ENCODE measurements around the gene FBXL20.

FBXL20 gene

GRCh38 chr17:39225959-39226683 lies 175.3 kb downstream of the FBXL20 start:
- no peak overlapping the region for H3K4me3 ChIP-seq (ENCODE audit: low read length)
- DNase-seq (ENCODE audit: low read depth): no peak
- TF ChIP-seq, protein P1, sequence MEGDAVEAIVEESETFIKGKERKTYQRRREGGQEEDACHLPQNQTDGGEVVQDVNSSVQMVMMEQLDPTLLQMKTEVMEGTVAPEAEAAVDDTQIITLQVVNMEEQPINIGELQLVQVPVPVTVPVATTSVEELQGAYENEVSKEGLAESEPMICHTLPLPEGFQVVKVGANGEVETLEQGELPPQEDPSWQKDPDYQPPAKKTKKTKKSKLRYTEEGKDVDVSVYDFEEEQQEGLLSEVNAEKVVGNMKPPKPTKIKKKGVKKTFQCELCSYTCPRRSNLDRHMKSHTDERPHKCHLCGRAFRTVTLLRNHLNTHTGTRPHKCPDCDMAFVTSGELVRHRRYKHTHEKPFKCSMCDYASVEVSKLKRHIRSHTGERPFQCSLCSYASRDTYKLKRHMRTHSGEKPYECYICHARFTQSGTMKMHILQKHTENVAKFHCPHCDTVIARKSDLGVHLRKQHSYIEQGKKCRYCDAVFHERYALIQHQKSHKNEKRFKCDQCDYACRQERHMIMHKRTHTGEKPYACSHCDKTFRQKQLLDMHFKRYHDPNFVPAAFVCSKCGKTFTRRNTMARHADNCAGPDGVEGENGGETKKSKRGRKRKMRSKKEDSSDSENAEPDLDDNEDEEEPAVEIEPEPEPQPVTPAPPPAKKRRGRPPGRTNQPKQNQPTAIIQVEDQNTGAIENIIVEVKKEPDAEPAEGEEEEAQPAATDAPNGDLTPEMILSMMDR (IDR thresholded peaks at IDR 0.05; ENCODE audit: insufficient read depth, low read depth, low read length, missing control alignments): no peak

DNA sequence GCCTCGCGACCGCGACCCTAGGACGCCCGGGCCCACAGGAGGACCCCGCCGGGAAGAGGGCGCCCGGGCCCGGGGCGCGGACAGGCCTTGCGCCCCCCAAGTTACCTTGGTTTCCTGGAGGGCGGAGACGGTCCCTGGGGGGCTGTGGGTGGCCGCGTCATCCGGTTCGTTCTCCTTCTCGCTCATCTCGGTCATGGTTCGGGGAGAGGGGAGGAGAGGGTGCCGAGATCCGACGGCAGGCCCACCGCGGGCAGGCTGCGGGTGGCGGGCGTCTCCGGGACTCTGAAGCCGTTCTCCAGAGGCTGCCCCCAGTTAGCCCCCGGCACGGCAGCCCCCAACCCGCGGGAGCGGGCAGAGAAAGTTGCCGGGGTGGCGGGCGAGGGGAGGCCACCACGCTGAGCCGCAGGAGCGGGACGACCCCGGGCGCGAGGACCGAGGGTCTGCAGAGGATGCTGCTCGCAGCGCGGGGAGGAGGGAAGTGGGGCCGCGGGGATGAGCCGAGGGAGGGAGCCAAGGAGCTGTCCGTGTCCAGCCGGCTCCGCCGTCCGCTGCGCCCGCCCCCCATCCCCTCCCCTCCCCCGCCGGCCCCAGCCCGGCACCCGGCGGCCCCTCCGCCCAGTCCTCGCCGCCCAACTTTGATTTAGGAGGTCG lies 176.0 kb downstream of the FBXL20 start, which contains the start of gene STAC2:
Gene STAC2, minus strand, starts transcription at position 638 of the 651 bp plus-strand sequence. Its CDS starts 443 bp downstream, at position 195.
- no peak within 1 kb of the TSS for H3K4me3 ChIP-seq (ENCODE audit: low read length)
- no peak for DNase-seq (ENCODE audit: low read depth)
- TF ChIP-seq, protein P1 (IDR thresholded peaks at IDR 0.05; ENCODE audit: insufficient read depth, low read depth, low read length, missing control alignments): no peak

GRCh38 chr17:39224778-39225307 lies 176.6 kb downstream of the FBXL20 start:
- TF ChIP-seq, protein P1 (IDR thresholded peaks at IDR 0.05; ENCODE audit: insufficient read depth, low read depth, low read length, missing control alignments): no peak
- H3K4me3 ChIP-seq (ENCODE audit: low read length): no peak overlapping the region
- no peak for DNase-seq (ENCODE audit: low read depth)

DNA sequence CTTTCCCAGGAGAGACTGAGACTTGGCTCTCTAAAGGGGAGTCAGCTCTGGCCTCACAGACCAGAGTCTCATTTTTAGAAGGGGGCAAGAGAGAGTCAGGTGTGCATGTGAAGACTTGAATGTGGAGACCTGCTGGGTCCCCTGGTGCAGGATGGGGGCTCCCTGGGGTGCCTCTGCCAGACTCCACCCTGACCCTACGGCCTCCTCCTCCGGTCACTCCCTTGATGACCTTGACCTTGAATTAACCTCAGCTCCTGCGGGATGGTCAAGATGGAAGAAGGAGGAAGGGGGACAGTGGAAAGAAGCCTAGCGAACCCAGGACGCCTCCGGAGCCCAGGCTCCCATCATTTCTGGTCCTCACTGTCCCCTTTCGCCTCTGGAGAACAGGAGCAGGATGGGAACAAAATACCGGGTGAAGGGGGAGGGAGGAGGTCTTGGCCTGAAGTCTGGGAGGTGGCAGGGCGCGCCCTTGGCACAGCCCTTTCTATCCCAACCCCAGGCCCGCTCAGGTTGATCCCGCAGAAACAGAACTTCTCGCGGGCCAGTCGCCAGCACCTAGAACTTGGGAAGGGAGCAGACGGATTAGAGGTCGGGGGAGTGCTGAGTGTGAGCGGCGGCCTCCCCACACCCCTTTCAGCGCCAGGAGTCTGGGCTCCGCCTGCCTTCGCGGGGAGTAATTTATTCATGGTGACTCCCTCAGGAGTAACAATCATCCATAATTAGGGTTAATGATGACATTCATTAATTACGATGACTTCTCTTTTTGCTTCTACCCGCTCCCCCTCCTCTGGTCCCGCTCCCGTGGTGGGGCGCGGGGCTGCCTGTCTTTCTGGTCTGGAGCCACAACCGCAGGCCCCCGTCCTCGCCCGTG lies 177.3 kb downstream of the FBXL20 start:
- DNase-seq (ENCODE audit: low read depth): no peak
- no peak overlapping the region for H3K4me3 ChIP-seq (ENCODE audit: low read length)
- TF ChIP-seq, protein P1 (IDR thresholded peaks at IDR 0.05; ENCODE audit: insufficient read depth, low read depth, low read length, missing control alignments): no peak

- TF ChIP-seq, protein P1 (IDR thresholded peaks at IDR 0.05; ENCODE audit: insufficient read depth, low read depth, low read length, missing control alignments): no peak
- H3K4me3 ChIP-seq (ENCODE audit: low read length): no peak overlapping the region
- DNase-seq (ENCODE audit: low read depth): no peak
Observed at GRCh38 chr17:39222866-39223834, 178.3 kb downstream of the FBXL20 start.

- H3K4me3 ChIP-seq (ENCODE audit: low read length): no peak overlapping the region
- DNase-seq (ENCODE audit: low read depth): no peak
- TF ChIP-seq, protein P1 (IDR thresholded peaks at IDR 0.05; ENCODE audit: insufficient read depth, low read depth, low read length, missing control alignments): no peak
Observed at GRCh38 chr17:39222151-39222550, 179.3 kb downstream of the FBXL20 start.

Data from epithelial cell of esophagus (primary cell).